SIG-M5 treated with dmso at 0.1 percent for 504 hours (cell line): ENCODE measurements around the gene TTYH1.

Source experiments
- DNase-seq: peaks from one replicate; lab custom pipeline; 2025; ENCODE audit not compliant: unreplicated experiment; lab: John Stamatoyannopoulos, UW

The TTYH1 gene

GRCh38 chr19:54422136-54422535 is 6.9 kb downstream of the TTYH1 start:
- DNase-seq: no peak

- DNase-seq: no peak
Measured at GRCh38 chr19:54424201-54424600, 8.9 kb downstream of the TTYH1 start.

GRCh38 chr19:54424660-54425381 is 9.6 kb downstream of the TTYH1 start:
- DNase-seq: no peak

- DNase-seq: no peak
Measured at GRCh38 chr19:54425382-54425723, 10.1 kb downstream of the TTYH1 start.

GRCh38 chr19:54426291-54426931 is 11.1 kb downstream of the TTYH1 start:
- DNase-seq: no peak

- no peak for DNase-seq
Measured at GRCh38 chr19:54427586-54427985, 12.3 kb downstream of the TTYH1 start.

GRCh38 chr19:54428323-54429175 is 13.3 kb downstream of the TTYH1 start:
- no peak for DNase-seq

- no peak for DNase-seq
Measured at GRCh38 chr19:54429176-54429495, 13.9 kb downstream of the TTYH1 start.

GRCh38 chr19:54429545-54430227 is 14.4 kb downstream of the TTYH1 start:
- DNase-seq: no peak

GRCh38 chr19:54430306-54431254 is 15.3 kb downstream of the TTYH1 start:
- peak; percentile 32 for DNase-seq

- DNase-seq: no peak
Measured at GRCh38 chr19:54431255-54431838, 16.1 kb downstream of the TTYH1 start.

GRCh38 chr19:54432144-54432738 is 17.0 kb downstream of the TTYH1 start:
- DNase-seq: peak; percentile 43

- no peak for DNase-seq
Measured at GRCh38 chr19:54433697-54434096, 18.4 kb downstream of the TTYH1 start.

- no peak for DNase-seq
Measured at GRCh38 chr19:54434112-54434872, 19.0 kb downstream of the TTYH1 start.

GRCh38 chr19:54434873-54435214 is 19.6 kb downstream of the TTYH1 start:
- DNase-seq: no peak

- DNase-seq: no peak
Measured at GRCh38 chr19:54435551-54436016, 20.3 kb downstream of the TTYH1 start.

GRCh38 chr19:54436031-54436523 is 20.8 kb downstream of the TTYH1 start:
- DNase-seq: no peak

- no peak for DNase-seq
Measured at GRCh38 chr19:54436628-54437252, 21.5 kb downstream of the TTYH1 start.
